Fibroblast of lung (primary cell): ENCODE data around the gene COL1A1. TPM values are rescaled to one million over a fixed set of nuclear protein-coding genes. Genes with fewer than 3 reads are reported as not detected.
A peak's percentile ranks its signal among the peaks of the same experiment; 100 is the strongest.

ENCODE experiments used
- DNase-seq, 2 donors: peaks; one replicate each; pipeline versions ENCODE4 v3.0.0 to v3.0.0-alpha.2; 2010; ENCODE audit warnings: low read depth in 2 of 2
- H2AFZ ChIP-seq: 2 replicates; pipeline ENCODE4 v1.5.1; 2012; ENCODE audit warnings: low read length, control low read depth, inconsistent platforms
- H3K27ac ChIP-seq: 2 replicates; pipeline ENCODE4 v1.5.1; 2011; ENCODE audit warnings: low read length, control low read depth; ENCODE audit not compliant: insufficient read depth
- H3K27me3 ChIP-seq: 2 replicates; pipeline ENCODE4 v1.5.1; 2011; ENCODE audit warnings: mild to moderate bottlenecking, low read length; ENCODE audit not compliant: control insufficient read depth, insufficient read depth
- H3K36me3 ChIP-seq: 2 replicates; pipeline ENCODE4 v1.5.1; 2011; ENCODE audit warnings: low read length; ENCODE audit not compliant: control insufficient read depth, insufficient read depth
- H3K4me1 ChIP-seq: 2 replicates; pipeline ENCODE4 v1.5.1; 2011; ENCODE audit warnings: low read length; ENCODE audit not compliant: control insufficient read depth, insufficient read depth; ENCODE audit errors: extremely low read depth
- H3K4me2 ChIP-seq: 2 replicates; pipeline ENCODE4 v1.5.1; 2011; ENCODE audit warnings: low read length, control low read depth; ENCODE audit not compliant: insufficient read depth; ENCODE audit errors: extremely low read depth
- H3K4me3 ChIP-seq, 4 experiments: fragments of 200-600 bp in 1 of 4; sonication (generic) in 1 of 4; replicated peaks in 1 of 4; 2 replicates each; pipeline ENCODE4 v1.5.1; 2011 to 2016; ENCODE audit warnings: low read length in 4 of 4, low read depth in 3 of 4, mild to moderate bottlenecking in 3 of 4, control low read depth in 2 of 4, inconsistent platforms in 1 of 4, mixed read lengths in 1 of 4; ENCODE audit not compliant: insufficient read depth in 1 of 4; ENCODE audit errors: control extremely low read depth in 1 of 4
- H3K79me2 ChIP-seq: 2 replicates; pipeline ENCODE4 v1.5.1; 2012; ENCODE audit warnings: mild to moderate bottlenecking, low read length, inconsistent platforms; ENCODE audit not compliant: control insufficient read depth, insufficient read depth
- H3K9ac ChIP-seq: 2 replicates; pipeline ENCODE4 v1.5.1; 2011; ENCODE audit warnings: mild to moderate bottlenecking, low read length, control low read depth; ENCODE audit not compliant: insufficient read depth
- H3K9me3 ChIP-seq: 2 replicates; pipeline ENCODE4 v1.5.1; 2012; ENCODE audit warnings: low read depth, low read length; ENCODE audit not compliant: control insufficient read depth, insufficient read depth
- H4K20me1 ChIP-seq: 2 replicates; pipeline ENCODE4 v1.5.1; 2011; ENCODE audit warnings: low read length; ENCODE audit not compliant: control insufficient read depth, insufficient read depth; ENCODE audit errors: extremely low read depth
- EZH2 ChIP-seq: IDR thresholded peaks from 2 replicates; pipeline ENCODE4 v1.5.1; 2012; ENCODE audit warnings: low read length, control low read depth, mild to moderate bottlenecking; ENCODE audit errors: missing control alignments
- polyA plus RNA-seq, 2 donors: library from polyadenylated mRNA; depleted of rRNA in 1 of 2; stranded (reverse) in 1 of 2; unstranded in 1 of 2; fragments of >200 nt; gene quantifications; 2 replicates each; pipeline ENCODE4 v1.2.1, GENCODE V29; 2011 to 2012; ENCODE audit warnings: missing spikeins in 1 of 2
- total RNA-seq: library from RNA; depleted of rRNA; stranded (reverse); fragments of >200 nt; gene quantifications from 2 replicates; pipeline ENCODE4 v1.2.1, GENCODE V29; 2014
- TF ChIP-seq, protein P1 (sequence below), 2 donors: IDR thresholded peaks in 1 of 2; conservative IDR thresholded peaks in 1 of 2; 1 replicate in 1 of 2; 2 replicates in 1 of 2; pipeline ENCODE4 v1.5.1; 2011 to 2012; ENCODE audit warnings: low read length in 2 of 2, control low read depth in 1 of 2, inconsistent platforms in 1 of 2, low read depth in 1 of 2, mild to moderate bottlenecking in 1 of 2

The COL1A1 gene
- total and polyA plus RNA-seq, 2 donors (not counting 1 experiment from before 2014, with no cell fraction given), result 541 to 584 TPM

DNA sequence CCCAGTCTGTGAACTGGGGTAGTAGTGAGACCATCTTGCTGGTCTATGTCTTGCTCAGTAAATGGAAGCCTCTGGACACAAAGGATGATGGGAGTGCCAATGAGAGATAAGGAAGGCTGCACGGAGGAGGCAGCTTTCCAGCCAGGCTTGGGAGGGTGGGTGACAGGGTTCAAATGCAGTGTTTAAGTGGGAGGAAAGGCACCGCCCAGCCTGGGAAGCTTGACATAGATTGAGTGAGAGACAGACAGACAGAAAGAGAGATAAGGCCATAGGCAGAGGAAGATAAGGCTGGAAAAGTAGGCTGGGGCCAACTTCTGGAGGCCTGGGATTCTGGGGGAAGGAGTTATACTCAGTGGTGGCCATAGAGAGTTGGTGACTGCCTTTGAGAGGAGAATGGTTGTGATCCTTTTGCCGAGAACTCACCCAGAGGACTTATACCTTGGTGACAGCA, 7.2 kb upstream of the COL1A1 start:
- Histone ChIP-seq H3K9ac (no peak overlapping the region), H3K4me1 (peaks cover 65% of the 10 kb centered on the region)

DNA sequence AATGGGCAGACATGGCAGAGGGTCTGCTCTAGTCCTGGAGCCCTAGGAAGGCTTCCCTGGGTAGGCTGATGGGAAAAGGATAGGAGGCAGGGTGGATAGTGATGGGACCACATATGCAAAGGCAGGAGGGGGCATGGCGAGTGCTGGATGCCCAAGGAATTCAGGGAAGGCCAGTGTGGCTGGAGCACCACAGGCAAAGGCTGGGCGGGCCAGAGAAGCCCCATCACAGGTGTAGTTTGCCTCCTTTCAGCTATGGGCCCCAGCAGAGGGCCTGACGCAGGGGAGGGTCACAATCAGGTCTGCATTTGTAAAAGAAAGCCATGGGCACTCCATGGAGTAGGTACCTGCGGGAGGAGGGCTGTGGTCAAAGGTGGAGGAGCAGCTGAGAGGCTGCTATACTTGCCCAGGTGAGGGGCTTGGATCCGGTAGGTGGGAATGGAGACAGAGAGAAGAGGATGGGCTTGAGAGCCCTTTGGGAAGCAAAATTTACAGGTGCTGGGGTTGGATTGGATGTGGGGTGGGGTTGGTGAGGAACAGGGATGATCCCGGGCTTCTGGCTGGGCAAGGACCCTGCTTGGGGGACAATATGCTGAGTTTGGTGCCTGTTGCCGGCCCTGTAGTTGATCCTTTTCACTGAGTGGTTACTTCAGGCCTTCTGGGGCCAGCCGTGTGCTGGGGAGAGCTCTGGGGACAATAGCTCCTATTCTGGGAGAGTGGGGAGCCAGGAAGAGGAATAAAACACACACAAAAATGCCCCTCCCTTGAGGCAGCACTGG, 6.5 kb upstream of the COL1A1 start:
- Histone ChIP-seq H3K9ac (no peak overlapping the region), H3K36me3 (no peaks in the 10 kb centered on the region), H2AFZ (no peak overlapping the region), H4K20me1 (no peaks in the 10 kb centered on the region), H3K4me1 (peaks cover 70% of the 10 kb centered on the region), H3K4me2 (no peak overlapping the region), H3K27me3 (no peaks in the 10 kb centered on the region), H3K79me2 (no peaks in the 10 kb centered on the region), H3K4me3 (no peak overlapping the region), H3K9me3 (no peaks in the 10 kb centered on the region), H3K27ac (peak overlapping the region; percentile 62)
- no peak for TF ChIP-seq EZH2
- TF ChIP-seq, protein P1, sequence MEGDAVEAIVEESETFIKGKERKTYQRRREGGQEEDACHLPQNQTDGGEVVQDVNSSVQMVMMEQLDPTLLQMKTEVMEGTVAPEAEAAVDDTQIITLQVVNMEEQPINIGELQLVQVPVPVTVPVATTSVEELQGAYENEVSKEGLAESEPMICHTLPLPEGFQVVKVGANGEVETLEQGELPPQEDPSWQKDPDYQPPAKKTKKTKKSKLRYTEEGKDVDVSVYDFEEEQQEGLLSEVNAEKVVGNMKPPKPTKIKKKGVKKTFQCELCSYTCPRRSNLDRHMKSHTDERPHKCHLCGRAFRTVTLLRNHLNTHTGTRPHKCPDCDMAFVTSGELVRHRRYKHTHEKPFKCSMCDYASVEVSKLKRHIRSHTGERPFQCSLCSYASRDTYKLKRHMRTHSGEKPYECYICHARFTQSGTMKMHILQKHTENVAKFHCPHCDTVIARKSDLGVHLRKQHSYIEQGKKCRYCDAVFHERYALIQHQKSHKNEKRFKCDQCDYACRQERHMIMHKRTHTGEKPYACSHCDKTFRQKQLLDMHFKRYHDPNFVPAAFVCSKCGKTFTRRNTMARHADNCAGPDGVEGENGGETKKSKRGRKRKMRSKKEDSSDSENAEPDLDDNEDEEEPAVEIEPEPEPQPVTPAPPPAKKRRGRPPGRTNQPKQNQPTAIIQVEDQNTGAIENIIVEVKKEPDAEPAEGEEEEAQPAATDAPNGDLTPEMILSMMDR (conservative IDR thresholded peaks at IDR 0.05 in 1 of 2, IDR thresholded peaks at IDR 0.05 in 1 of 2; ENCODE audit: low read depth in 1 of 2, low read length in 2 of 2), result no peak
- DNase-seq, result no peak

More for the DNA sequence above, 7.2 kb upstream of the COL1A1 start:
- H3K27ac ChIP-seq, result peak overlapping the region; percentile 100
- H4K20me1 ChIP-seq, result no peaks in the 10 kb centered on the region
- TF ChIP-seq EZH2, result no peak
- TF ChIP-seq, protein P1 (conservative IDR thresholded peaks at IDR 0.05 in 1 of 2, IDR thresholded peaks at IDR 0.05 in 1 of 2; ENCODE audit: low read depth in 1 of 2, low read length in 2 of 2), result no peak
- H3K4me2 ChIP-seq, result peak overlapping the region; percentile 41
- H3K4me3 ChIP-seq, result no peak overlapping the region
- DNase-seq, result no peak
- H3K27me3 ChIP-seq, result no peaks in the 10 kb centered on the region
- H3K79me2 ChIP-seq, result no peaks in the 10 kb centered on the region
- no peaks in the 10 kb centered on the region for H3K9me3 ChIP-seq
- no peak overlapping the region for H2AFZ ChIP-seq
- no peaks in the 10 kb centered on the region for H3K36me3 ChIP-seq

DNA sequence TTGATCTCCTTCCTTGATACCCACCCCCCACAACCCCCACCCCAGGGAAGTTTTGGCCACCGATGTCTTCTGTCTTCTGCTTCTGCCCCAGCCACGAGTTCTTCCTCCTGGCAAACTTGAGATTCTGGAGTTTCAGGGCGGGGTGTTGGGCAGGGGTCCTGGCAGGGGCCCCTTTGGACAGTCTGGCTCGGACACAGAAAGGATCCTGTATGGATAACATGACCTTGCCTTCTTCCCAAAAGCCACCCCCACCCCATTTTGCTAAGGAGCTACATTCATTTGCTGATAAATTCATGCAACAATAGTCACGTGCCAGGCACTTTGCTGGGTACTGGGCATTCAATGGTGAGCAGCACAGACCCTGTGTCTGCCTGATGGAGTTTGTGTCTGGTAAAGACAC, 5.9 kb upstream of the COL1A1 start:
- no peaks in the 10 kb centered on the region for H4K20me1 ChIP-seq

More for the DNA sequence above, 5.9 kb upstream of the COL1A1 start:
- TF ChIP-seq, protein P1 (conservative IDR thresholded peaks at IDR 0.05 in 1 of 2, IDR thresholded peaks at IDR 0.05 in 1 of 2; ENCODE audit: low read depth in 1 of 2, low read length in 2 of 2), result no peak
- TF ChIP-seq EZH2, result no peak
- H3K27ac ChIP-seq, result peak overlapping the region; percentile 62
- H3K9me3 ChIP-seq, result no peaks in the 10 kb centered on the region
- no peaks in the 10 kb centered on the region for H3K27me3 ChIP-seq
- peaks cover 68% of the 10 kb centered on the region for H3K4me1 ChIP-seq
- no peaks in the 10 kb centered on the region for H3K36me3 ChIP-seq
- H3K4me3 ChIP-seq, result peak overlapping the region in 1 of 4 experiments; percentile 46
- no peaks in the 10 kb centered on the region for H3K79me2 ChIP-seq
- H3K4me2 ChIP-seq, result peak overlapping the region; percentile 15
- no peak overlapping the region for H2AFZ ChIP-seq
- H3K9ac ChIP-seq, result no peak overlapping the region
- DNase-seq, result no peak
